ENCODE data around the gene ITFG2. TPM values are rescaled to one million over a fixed set of nuclear protein-coding genes. Genes with fewer than 3 reads are reported as not detected.
A peak's percentile ranks its signal among the peaks of the same experiment; 100 is the strongest.

Gene ITFG2
- total RNA-seq = 10 to 100 TPM; 58.6 to 72.0 (median 59.9) TPM
- total RNA-seq (2013) = 59.3 TPM

DNA sequence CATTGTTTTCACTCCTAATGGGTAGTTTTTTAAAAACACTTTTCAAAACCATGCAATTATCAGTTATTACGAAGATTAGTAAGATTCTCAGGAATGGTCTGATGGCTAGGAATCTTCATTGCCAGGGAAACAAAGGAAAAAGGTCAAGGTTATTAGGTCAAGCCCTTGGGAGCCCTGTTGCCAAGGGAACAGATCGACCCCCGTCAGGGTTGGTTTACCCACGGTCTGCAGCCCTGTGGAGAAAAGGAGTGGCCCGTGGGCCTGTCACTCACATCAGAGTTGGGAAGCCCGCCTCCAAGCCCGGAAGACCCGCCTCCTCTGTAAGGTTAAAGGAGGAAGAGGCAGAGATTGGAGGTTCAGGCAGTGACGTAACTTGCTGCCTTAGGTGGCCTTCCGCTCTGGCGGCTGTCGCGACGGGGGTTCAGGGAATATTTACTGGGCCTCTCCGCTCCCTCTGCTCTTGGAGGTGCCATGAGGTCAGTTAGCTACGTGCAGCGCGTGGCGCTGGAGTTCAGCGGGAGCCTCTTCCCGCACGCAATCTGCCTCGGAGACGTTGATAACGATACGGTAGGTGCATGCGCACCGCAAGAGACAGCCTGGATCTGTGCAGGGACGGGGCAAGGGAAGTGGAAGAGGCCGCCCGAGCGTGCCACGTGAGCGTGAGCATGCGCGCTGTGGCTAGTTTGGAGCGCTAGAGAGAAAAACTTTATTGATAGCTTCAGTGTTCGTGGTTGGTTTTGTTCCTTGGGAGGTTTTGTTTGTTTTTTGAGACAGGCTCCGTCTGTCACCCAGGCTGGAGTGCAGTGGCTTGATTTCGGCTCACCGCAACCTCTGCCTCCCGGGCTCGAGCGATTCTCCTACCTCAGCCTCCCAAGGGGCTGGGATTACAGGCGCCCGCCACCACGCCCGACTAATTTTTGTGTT lies at the start of gene ITFG2:
ITFG2 (plus strand) TSS at position 379 of the 924 bp plus-strand sequence; CDS start at position 472, 93 bp downstream.
- Mint-ChIP-seq H3K4me1 (peaks cover 18 to 24% of the 10 kb centered on the region in 2 donors), H3K36me3 (no peaks in the 10 kb centered on the region), H3K27ac (peak within 1 kb of the TSS; percentile 97 to 100), H3K27me3 (ENCODE audit: low read depth in 2 of 2) (no peaks in the 10 kb centered on the region), H3K9me3 (no peaks in the 10 kb centered on the region), H3K4me3 (peak within 1 kb of the TSS; percentile 100)
- intact Hi-C loops (cut with micrococcal nuclease) = loop anchor here (1.0 to 2.0 kb wide), 4 partner anchors 16 to 122 kb away; partner anchors contain the start of genes FOXM1, RHNO1 and TULP3
- TF ChIP-seq, protein P1, sequence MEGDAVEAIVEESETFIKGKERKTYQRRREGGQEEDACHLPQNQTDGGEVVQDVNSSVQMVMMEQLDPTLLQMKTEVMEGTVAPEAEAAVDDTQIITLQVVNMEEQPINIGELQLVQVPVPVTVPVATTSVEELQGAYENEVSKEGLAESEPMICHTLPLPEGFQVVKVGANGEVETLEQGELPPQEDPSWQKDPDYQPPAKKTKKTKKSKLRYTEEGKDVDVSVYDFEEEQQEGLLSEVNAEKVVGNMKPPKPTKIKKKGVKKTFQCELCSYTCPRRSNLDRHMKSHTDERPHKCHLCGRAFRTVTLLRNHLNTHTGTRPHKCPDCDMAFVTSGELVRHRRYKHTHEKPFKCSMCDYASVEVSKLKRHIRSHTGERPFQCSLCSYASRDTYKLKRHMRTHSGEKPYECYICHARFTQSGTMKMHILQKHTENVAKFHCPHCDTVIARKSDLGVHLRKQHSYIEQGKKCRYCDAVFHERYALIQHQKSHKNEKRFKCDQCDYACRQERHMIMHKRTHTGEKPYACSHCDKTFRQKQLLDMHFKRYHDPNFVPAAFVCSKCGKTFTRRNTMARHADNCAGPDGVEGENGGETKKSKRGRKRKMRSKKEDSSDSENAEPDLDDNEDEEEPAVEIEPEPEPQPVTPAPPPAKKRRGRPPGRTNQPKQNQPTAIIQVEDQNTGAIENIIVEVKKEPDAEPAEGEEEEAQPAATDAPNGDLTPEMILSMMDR (IDR thresholded peaks at IDR 0.05) = no peak
- Histone ChIP-seq H3K27me3 (ENCODE audit: control insufficient read depth, insufficient read depth, low read length) (no peaks in the 10 kb centered on the region), H3K4me3 (ENCODE audit: low read length) (peak within 1 kb of the TSS; percentile 94), H3K4me1 (ENCODE audit: control insufficient read depth, insufficient read depth, low read length) (peaks cover 9% of the 10 kb centered on the region), H3K36me3 (ENCODE audit: control insufficient read depth, insufficient read depth, low read length) (peaks cover 3% of the 10 kb centered on the region), H3K9me3 (ENCODE audit: control insufficient read depth, insufficient read depth, low read length) (no peaks in the 10 kb centered on the region), H3K27ac (ENCODE audit: low read length) (peak within 1 kb of the TSS; percentile 94)
- ATAC-seq (peak; percentile 93 to 98 (median 93)), DNase-seq (peak; percentile 91 to 98)
- under 1% methylated on average over 44 of the region's 48 CpGs for WGBS (ENCODE audit: insufficient coverage)

DNA sequence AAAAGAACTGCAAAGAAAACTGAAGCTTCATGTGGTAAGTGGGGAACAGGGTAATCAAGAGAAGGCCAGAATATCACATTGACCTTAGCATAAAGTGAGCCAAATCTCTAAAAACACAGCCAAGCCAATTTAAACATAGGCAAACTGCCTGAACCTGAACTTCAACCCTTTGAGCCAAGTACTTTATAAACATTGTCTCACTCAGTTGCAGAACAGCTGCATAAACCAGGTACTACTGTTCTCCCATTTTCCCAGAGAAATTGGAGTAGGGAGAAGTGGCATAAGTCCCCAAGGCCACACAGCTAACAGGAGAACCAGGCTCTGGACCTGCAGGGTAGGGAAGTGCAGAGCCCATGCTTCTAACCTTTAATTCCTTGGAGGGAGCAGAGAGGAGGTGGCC lies 48.1 kb upstream of the ITFG2 start:
- Histone ChIP-seq H3K27ac (ENCODE audit: low read length) (no peak overlapping the region), H3K4me1 (ENCODE audit: control insufficient read depth, insufficient read depth, low read length) (no peaks in the 10 kb centered on the region), H3K9me3 (ENCODE audit: control insufficient read depth, insufficient read depth, low read length) (no peaks in the 10 kb centered on the region), H3K27me3 (ENCODE audit: control insufficient read depth, insufficient read depth, low read length) (no peaks in the 10 kb centered on the region), H3K36me3 (ENCODE audit: control insufficient read depth, insufficient read depth, low read length) (no peaks in the 10 kb centered on the region), H3K4me3 (ENCODE audit: low read length) (no peak overlapping the region)
- Mint-ChIP-seq H3K36me3 (no peaks in the 10 kb centered on the region), H3K27ac (no peak overlapping the region), H3K4me1 (no peaks in the 10 kb centered on the region), H3K4me3 (no peak overlapping the region), H3K9me3 (no peaks in the 10 kb centered on the region), H3K27me3 (ENCODE audit: low read depth in 2 of 2) (no peaks in the 10 kb centered on the region)
- ATAC-seq (no peak), DNase-seq (no peak)
- intact Hi-C loops (cut with micrococcal nuclease) = no loop called here
- TF ChIP-seq, protein P1 (IDR thresholded peaks at IDR 0.05) = no peak

GRCh38 chr12:2765052-2765451 lies 47.4 kb upstream of the ITFG2 start:
- no peak overlapping the region for H3K4me3 Mint-ChIP-seq
- intact Hi-C loops (cut with micrococcal nuclease) = no loop called here

More at GRCh38 chr12:2765052-2765451, 47.4 kb upstream of the ITFG2 start:
- Histone ChIP-seq H3K4me1 (ENCODE audit: control insufficient read depth, insufficient read depth, low read length) (no peaks in the 10 kb centered on the region), H3K36me3 (ENCODE audit: control insufficient read depth, insufficient read depth, low read length) (no peaks in the 10 kb centered on the region), H3K4me3 (ENCODE audit: low read length) (no peak overlapping the region), H3K27me3 (ENCODE audit: control insufficient read depth, insufficient read depth, low read length) (no peaks in the 10 kb centered on the region), H3K9me3 (ENCODE audit: control insufficient read depth, insufficient read depth, low read length) (no peaks in the 10 kb centered on the region), H3K27ac (ENCODE audit: low read length) (no peak overlapping the region)
- TF ChIP-seq, protein P1 (IDR thresholded peaks at IDR 0.05) = no peak
- ATAC-seq (no peak), DNase-seq (no peak)
- Mint-ChIP-seq H3K27me3 (ENCODE audit: low read depth in 2 of 2) (no peaks in the 10 kb centered on the region), H3K9me3 (no peaks in the 10 kb centered on the region), H3K4me1 (no peaks in the 10 kb centered on the region), H3K27ac (no peak overlapping the region), H3K36me3 (no peaks in the 10 kb centered on the region)
- 89% methylated on average over 4 of the region's 4 CpGs for WGBS (ENCODE audit: insufficient coverage)

Measured in natural killer cell (primary cell).